Measurements from ENCODE around the gene NR2F1-AS1. TPM values are rescaled to one million over a fixed set of nuclear protein-coding genes. Genes with fewer than 3 reads are reported as not detected.

Gene NR2F1-AS1
- total and polyA plus RNA-seq, 2 donors (not counting 1 experiment from before 2014, with no cell fraction given), result not detected

- H2AFZ ChIP-seq (ENCODE audit: insufficient read depth, low read depth, low read length, poor library complexity, severe bottlenecking), result no peak overlapping the region
- no CpG with 5 or more reads among the region's 1 CpG for WGBS (ENCODE audit: insufficient coverage)
- no peak for DNase-seq
- H3K27me3 Mint-ChIP-seq, result no peaks in the 10 kb centered on the region
- H3K4me1 ChIP-seq (ENCODE audit: control insufficient read depth in 2 of 2, insufficient read depth in 2 of 2, low read length in 2 of 2), result no peaks in the 10 kb centered on the region
- no peak overlapping the region for H3K4me3 ChIP-seq (ENCODE audit: control extremely low read depth in 1 of 5, extremely low read depth in 1 of 5, insufficient read depth in 1 of 5, low read depth in 2 of 5, low read length in 4 of 5)
- ChIA-PET CTCF (no interaction called here), POLR2A (no interaction called here)
- TF ChIP-seq EZH2 (IDR thresholded peaks at IDR 0.05; ENCODE audit: borderline replicate concordance, insufficient read depth, low read depth, low read length, poor library complexity, severe bottlenecking), result no peak
- no peak for TF ChIP-seq CTCF (IDR thresholded peaks at IDR 0.05)
- H3K36me3 ChIP-seq (replicated peaks in 1 of 2; ENCODE audit: control extremely low read depth in 1 of 2, control insufficient read depth in 1 of 2, extremely low read depth in 1 of 2, insufficient read depth in 2 of 2, low read length in 1 of 2), result no peaks in the 10 kb centered on the region
- H3K4me1 Mint-ChIP-seq, result no peaks in the 10 kb centered on the region
- no peaks in the 10 kb centered on the region for H3K9me3 Mint-ChIP-seq (ENCODE audit: insufficient read depth)
- no peaks in the 10 kb centered on the region for H3K9me3 ChIP-seq (ENCODE audit: control extremely low read depth in 1 of 3, control insufficient read depth in 2 of 3, insufficient read depth in 1 of 3, low read length in 2 of 3)
- no peak overlapping the region for H3K27ac Mint-ChIP-seq
- intact Hi-C loops (cut with micrococcal nuclease), result no loop called here
- H3K4me2 ChIP-seq (replicated peaks; ENCODE audit: low read depth, low read length, poor library complexity, severe bottlenecking), result no peak overlapping the region
- H3K4me3 Mint-ChIP-seq, result no peak overlapping the region
- no peak for ATAC-seq (ENCODE audit: low read depth)
- H3K27ac ChIP-seq (ENCODE audit: low read length in 2 of 2), result no peak overlapping the region
- H3K79me2 ChIP-seq (ENCODE audit: control insufficient read depth, insufficient read depth, low read length), result no peaks in the 10 kb centered on the region
- H3K27me3 ChIP-seq (replicated peaks in 1 of 4; ENCODE audit: control extremely low read depth in 1 of 4, control insufficient read depth in 3 of 4, insufficient read depth in 4 of 4, low read length in 3 of 4), result no peaks in the 10 kb centered on the region
- no peaks in the 10 kb centered on the region for H4K20me1 ChIP-seq (ENCODE audit: control insufficient read depth, insufficient read depth, low read length, poor library complexity, severe bottlenecking)
- no peak overlapping the region for H3K9ac ChIP-seq (ENCODE audit: low read length)
Observed at GRCh38 chr5:93454896-93455295, 126.1 kb downstream of the NR2F1-AS1 start.

GRCh38 chr5:93452255-93452654 lies 128.8 kb downstream of the NR2F1-AS1 start:
- H3K4me1 ChIP-seq (ENCODE audit: control insufficient read depth in 2 of 2, insufficient read depth in 2 of 2, low read length in 2 of 2), result no peaks in the 10 kb centered on the region
- no peaks in the 10 kb centered on the region for H3K9me3 ChIP-seq (ENCODE audit: control extremely low read depth in 1 of 3, control insufficient read depth in 2 of 3, insufficient read depth in 1 of 3, low read length in 2 of 3)
- no peaks in the 10 kb centered on the region for H3K79me2 ChIP-seq (ENCODE audit: control insufficient read depth, insufficient read depth, low read length)
- Mint-ChIP-seq H3K4me1 (no peaks in the 10 kb centered on the region), H3K9me3 (ENCODE audit: insufficient read depth) (no peaks in the 10 kb centered on the region), H3K27me3 (no peaks in the 10 kb centered on the region), H3K27ac (no peak overlapping the region), H3K4me3 (no peak overlapping the region)
- no peaks in the 10 kb centered on the region for H3K27me3 ChIP-seq (replicated peaks in 1 of 4; ENCODE audit: control extremely low read depth in 1 of 4, control insufficient read depth in 3 of 4, insufficient read depth in 4 of 4, low read length in 3 of 4)
- H3K36me3 ChIP-seq (replicated peaks in 1 of 2; ENCODE audit: control extremely low read depth in 1 of 2, control insufficient read depth in 1 of 2, extremely low read depth in 1 of 2, insufficient read depth in 2 of 2, low read length in 1 of 2), result no peaks in the 10 kb centered on the region
- H4K20me1 ChIP-seq (ENCODE audit: control insufficient read depth, insufficient read depth, low read length, poor library complexity, severe bottlenecking), result no peaks in the 10 kb centered on the region
- CTCF ChIA-PET, result no interaction called here
- no peak overlapping the region for H3K4me2 ChIP-seq (replicated peaks; ENCODE audit: low read depth, low read length, poor library complexity, severe bottlenecking)
- H3K9ac ChIP-seq (ENCODE audit: low read length), result no peak overlapping the region
- ATAC-seq (ENCODE audit: low read depth), result no peak
- no peak overlapping the region for H3K4me3 ChIP-seq (ENCODE audit: control extremely low read depth in 1 of 5, extremely low read depth in 1 of 5, insufficient read depth in 1 of 5, low read depth in 2 of 5, low read length in 4 of 5)
- no peak overlapping the region for H2AFZ ChIP-seq (ENCODE audit: insufficient read depth, low read depth, low read length, poor library complexity, severe bottlenecking)
- H3K27ac ChIP-seq (ENCODE audit: low read length in 2 of 2), result no peak overlapping the region
- intact Hi-C loops (cut with micrococcal nuclease), result no loop called here
- no peak for TF ChIP-seq EZH2 (IDR thresholded peaks at IDR 0.05; ENCODE audit: borderline replicate concordance, insufficient read depth, low read depth, low read length, poor library complexity, severe bottlenecking)
- POLR2A ChIA-PET, result no interaction called here
- DNase-seq, result no peak
